HepG2 (cell line): Measurements from ENCODE around the gene DEFB112.

ENCODE experiments used
- CENPX ChIP-seq: sonication (generic); formaldehyde crosslinking; IDR thresholded peaks from 2 replicates; pipeline ENCODE4 v1.9.0; 2021; ENCODE audit warnings: mild to moderate bottlenecking, missing genetic modification reagents, moderate library complexity
- CHD2 ChIP-seq: IDR thresholded peaks from 2 replicates; pipeline ENCODE4 v1.6.1; 2011; ENCODE audit warnings: low read depth, low read length, improper control_type of control experiment
- EZH2 ChIP-seq: conservative IDR thresholded peaks from 2 replicates; pipeline ENCODE4 v1.6.1; 2012; ENCODE audit warnings: mild to moderate bottlenecking, low read depth, low read length, moderate library complexity
- FOXK2 ChIP-seq: fragments of 450-650 bp; IDR thresholded peaks from 2 replicates; pipeline ENCODE4 v1.6.1; 2016
- JDP2 ChIP-seq: sonication (generic); formaldehyde crosslinking; IDR thresholded peaks from 2 replicates; pipeline ENCODE4 v1.8.1; 2022; ENCODE audit warnings: missing genetic modification reagents, borderline replicate concordance
- NR2C2 ChIP-seq: sonication (generic); formaldehyde crosslinking; IDR thresholded peaks from 2 replicates; pipeline ENCODE4 v1.4.0; 2020; ENCODE audit warnings: missing genetic modification reagents, mild to moderate bottlenecking, moderate library complexity, borderline replicate concordance
- PBX3 ChIP-seq: sonication (generic); formaldehyde crosslinking; IDR thresholded peaks from 2 replicates; pipeline ENCODE4 v1.8.1; 2023; ENCODE audit warnings: missing genetic modification reagents, inconsistent platforms, borderline replicate concordance
- POLR2AphosphoS5 ChIP-seq: IDR thresholded peaks from 2 replicates; pipeline ENCODE4 v1.6.1; 2012; ENCODE audit warnings: low read depth, low read length
- RFX5 ChIP-seq: IDR thresholded peaks from 2 replicates; pipeline ENCODE4 v1.6.1; 2011; ENCODE audit warnings: low read depth, low read length, improper control_type of control experiment
- SAFB2 ChIP-seq: sonication (generic); formaldehyde crosslinking; IDR thresholded peaks from 2 replicates; pipeline ENCODE4 v1.5.1; 2020; ENCODE audit warnings: missing genetic modification reagents, low read depth, mild to moderate bottlenecking, borderline replicate concordance
- YY1 ChIP-seq: IDR thresholded peaks from 2 replicates; pipeline ENCODE4 v1.6.1; 2011; ENCODE audit warnings: low read length, low read depth, moderate library complexity, mild to moderate bottlenecking; ENCODE audit not compliant: insufficient read depth, insufficient replicate concordance
- ZNF263 ChIP-seq: sonication (generic); formaldehyde crosslinking; IDR thresholded peaks from 2 replicates; pipeline ENCODE4 v1.4.0; 2020; ENCODE audit warnings: missing genetic modification reagents
- ZNF275 ChIP-seq: sonication (generic); formaldehyde crosslinking; IDR thresholded peaks from 2 replicates; pipeline ENCODE4 v1.8.0; 2022; ENCODE audit warnings: missing genetic modification reagents, mild to moderate bottlenecking, inconsistent platforms, borderline replicate concordance
- TF ChIP-seq, protein P1 (sequence below): sonication (generic); formaldehyde crosslinking; IDR thresholded peaks from 2 replicates; pipeline ENCODE4 v1.5.0; 2020; ENCODE audit warnings: mild to moderate bottlenecking, missing genetic modification reagents, moderate library complexity

DNA sequence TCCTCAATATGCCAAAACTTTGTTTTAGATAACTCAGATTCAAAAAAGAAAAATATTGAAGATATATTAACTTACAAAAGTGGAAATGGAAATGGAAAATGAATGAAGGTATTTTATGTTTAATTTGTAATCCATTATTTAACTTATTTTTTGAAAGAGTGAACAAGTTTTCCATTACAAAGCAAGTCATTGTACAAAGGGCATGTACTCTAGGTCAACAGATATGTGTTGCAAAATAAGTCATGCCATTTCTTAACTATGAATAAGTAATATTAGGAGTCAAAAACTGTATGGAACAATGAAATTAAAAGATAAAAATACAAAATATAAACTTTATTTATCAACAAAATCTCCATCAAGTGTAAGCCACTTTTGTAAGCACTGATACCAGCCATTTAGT lies 54.5 kb downstream of the DEFB112 start:
- TF ChIP-seq EZH2 (no peak), NR2C2 (CRISPR knock-in tag) (no peak), FOXK2 (no peak), JDP2 (CRISPR knock-in tag) (no peak), POLR2AphosphoS5 (no peak), CENPX (no peak), RFX5 (no peak), YY1 (no peak), CHD2 (no peak), SAFB2 (CRISPR knock-in tag) (no peak), ZNF263 (CRISPR knock-in tag) (no peak), PBX3 (no peak), ZNF275 (CRISPR knock-in tag) (no peak)
- TF ChIP-seq, protein P1, sequence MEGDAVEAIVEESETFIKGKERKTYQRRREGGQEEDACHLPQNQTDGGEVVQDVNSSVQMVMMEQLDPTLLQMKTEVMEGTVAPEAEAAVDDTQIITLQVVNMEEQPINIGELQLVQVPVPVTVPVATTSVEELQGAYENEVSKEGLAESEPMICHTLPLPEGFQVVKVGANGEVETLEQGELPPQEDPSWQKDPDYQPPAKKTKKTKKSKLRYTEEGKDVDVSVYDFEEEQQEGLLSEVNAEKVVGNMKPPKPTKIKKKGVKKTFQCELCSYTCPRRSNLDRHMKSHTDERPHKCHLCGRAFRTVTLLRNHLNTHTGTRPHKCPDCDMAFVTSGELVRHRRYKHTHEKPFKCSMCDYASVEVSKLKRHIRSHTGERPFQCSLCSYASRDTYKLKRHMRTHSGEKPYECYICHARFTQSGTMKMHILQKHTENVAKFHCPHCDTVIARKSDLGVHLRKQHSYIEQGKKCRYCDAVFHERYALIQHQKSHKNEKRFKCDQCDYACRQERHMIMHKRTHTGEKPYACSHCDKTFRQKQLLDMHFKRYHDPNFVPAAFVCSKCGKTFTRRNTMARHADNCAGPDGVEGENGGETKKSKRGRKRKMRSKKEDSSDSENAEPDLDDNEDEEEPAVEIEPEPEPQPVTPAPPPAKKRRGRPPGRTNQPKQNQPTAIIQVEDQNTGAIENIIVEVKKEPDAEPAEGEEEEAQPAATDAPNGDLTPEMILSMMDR (CRISPR knock-in tag): no peak
